LNCaP clone FGC (cell line): ENCODE measurements around the gene GAGE10.

Experiments used
- DNase-seq: peaks from one replicate; pipeline ENCODE4 v3.0.0-alpha.2; 2011; ENCODE audit warnings: low read depth
- H3K4me3 ChIP-seq: 2 replicates; pipeline ENCODE4 v1.5.1; 2011; ENCODE audit warnings: mild to moderate bottlenecking, low read depth, low read length, control low read depth
- CTCF ChIP-seq: IDR thresholded peaks from 2 replicates; pipeline ENCODE4 v1.5.1; 2012; ENCODE audit warnings: mild to moderate bottlenecking; ENCODE audit not compliant: control insufficient read depth, insufficient read depth; ENCODE audit errors: extremely low read depth

The GAGE10 gene

GRCh38 chrX:49303346-49303745, at the start of gene GAGE10:
Gene GAGE10, plus strand, starts transcription at chrX:49303646. Its CDS starts 1,214 bp downstream, at chrX:49304860.
- DNase-seq, result no peak
- no peak within 1 kb of the TSS for H3K4me3 ChIP-seq
- no peak for TF ChIP-seq CTCF

- no peak overlapping the region for H3K4me3 ChIP-seq
- DNase-seq, result no peak
- no peak for TF ChIP-seq CTCF
These were observed 48.8 kb upstream of the GAGE10 start for GRCh38 chrX:49254639-49255038.

- DNase-seq, result no peak
- no peak for TF ChIP-seq CTCF
- no peak overlapping the region for H3K4me3 ChIP-seq
These were observed 47.0 kb upstream of the GAGE10 start for GRCh38 chrX:49256268-49256995.

- DNase-seq, result no peak
- no peak overlapping the region for H3K4me3 ChIP-seq
- TF ChIP-seq CTCF, result no peak
These were observed 46.2 kb upstream of the GAGE10 start for GRCh38 chrX:49257074-49257790.

GRCh38 chrX:49257846-49258748, 45.3 kb upstream of the GAGE10 start:
- no peak overlapping the region for H3K4me3 ChIP-seq
- TF ChIP-seq CTCF, result no peak
- DNase-seq, result no peak

- H3K4me3 ChIP-seq, result no peak overlapping the region
- no peak for DNase-seq
- no peak for TF ChIP-seq CTCF
These were observed 44.7 kb upstream of the GAGE10 start for GRCh38 chrX:49258749-49259124.
